ENCODE results near the gene DAAM1. TPM values are rescaled to one million over a fixed set of nuclear protein-coding genes. Genes with fewer than 3 reads are reported as not detected.

The DAAM1 gene
- total RNA-seq, 1 donor from 2014 or later = 232 TPM

GRCh38 chr14:59398841-59399240, 210.4 kb downstream of the DAAM1 start:
- no peak for DNase-seq (ENCODE audit: low spot score in 2 of 2)
- no peak for FAIRE-seq

GRCh38 chr14:59406454-59407245, 218.2 kb downstream of the DAAM1 start:
- FAIRE-seq = no peak
- DNase-seq (ENCODE audit: low spot score in 2 of 2) = no peak

GRCh38 chr14:59407246-59408010, 219.0 kb downstream of the DAAM1 start:
- DNase-seq (ENCODE audit: low spot score in 2 of 2) = no peak

GRCh38 chr14:59415836-59416602, 227.6 kb downstream of the DAAM1 start:
- FAIRE-seq = no peak
- no peak for DNase-seq (ENCODE audit: low spot score in 2 of 2)

More at GRCh38 chr14:59407246-59408010, 219.0 kb downstream of the DAAM1 start:
- FAIRE-seq = no peak

- no peak for FAIRE-seq
Measured at GRCh38 chr14:59417311-59417710, 228.8 kb downstream of the DAAM1 start.

GRCh38 chr14:59419303-59419702, 230.8 kb downstream of the DAAM1 start:
- no peak for FAIRE-seq
- DNase-seq (ENCODE audit: low spot score in 2 of 2) = no peak

More at GRCh38 chr14:59417311-59417710, 228.8 kb downstream of the DAAM1 start:
- no peak for DNase-seq (ENCODE audit: low spot score in 2 of 2)
